AG04450 (cell line): ENCODE data around the gene MAML2. TPM values are rescaled to one million over a fixed set of nuclear protein-coding genes. Genes with fewer than 3 reads are reported as not detected.

Experiments used
- CTCF ChIA-PET: fragments of 300-600, 350-600 bp; formaldehyde crosslinking; extraction: SDS; loops from one replicate; lab custom pipeline; 2022; ENCODE audit warnings: antibody characterized with exemption, inconsistent platforms; lab: Charles Lee
- POLR2A ChIA-PET: fragments of 350-600 bp; formaldehyde crosslinking; extraction: SDS; loops from one replicate; lab custom pipeline; 2021; ENCODE audit warnings: antibody characterized with exemption, inconsistent platforms; lab: Yijun Ruan, JAX
- DNase-seq: peaks from one replicate; pipeline ENCODE4 v3.0.0-alpha.2; 2011; ENCODE audit warnings: low read depth, low spot score
- H3K27ac ChIP-seq: one replicate; pipeline ENCODE4 v1.5.1; 2012; ENCODE audit warnings: low read depth, low read length, control low read depth
- H3K27me3 ChIP-seq: one replicate; pipeline ENCODE4 v1.6.0; 2012; ENCODE audit warnings: low read length; ENCODE audit not compliant: control insufficient read depth, insufficient read depth
- H3K4me3 ChIP-seq: 2 replicates; pipeline ENCODE4 v1.5.1; 2011; ENCODE audit warnings: mild to moderate bottlenecking, low read depth, low read length, control low read depth
- H3K9me3 ChIP-seq: 2 replicates; pipeline ENCODE4 v1.5.1; 2012; ENCODE audit warnings: low read length; ENCODE audit not compliant: control insufficient read depth, insufficient read depth
- polyA plus RNA-seq: library from polyadenylated mRNA; depleted of rRNA; stranded (reverse); fragments of >200 nt; gene quantifications from 2 replicates; pipeline ENCODE4 v1.2.3, GENCODE V29; 2011
- TF ChIP-seq, protein P1 (sequence below): IDR thresholded peaks from 2 replicates; pipeline ENCODE4 v1.5.1; 2011; ENCODE audit warnings: low read depth, low read length, control low read depth, inconsistent platforms

The MAML2 gene
- polyA plus RNA-seq, 1 experiment, result 23.0 TPM

GRCh38 chr11:96061069-96061468 is 281.9 kb downstream of the MAML2 start:
- H3K9me3 ChIP-seq, result no peaks in the 10 kb centered on the region
- no peak overlapping the region for H3K27ac ChIP-seq
- POLR2A ChIA-PET, result interaction anchor here (0.6 kb wide), 1 partner anchor 328 kb away, joined by 4 read pairs; the partner anchor contains the start of genes CCDC82 and JRKL
- no peaks in the 10 kb centered on the region for H3K27me3 ChIP-seq
- TF ChIP-seq, protein P1, sequence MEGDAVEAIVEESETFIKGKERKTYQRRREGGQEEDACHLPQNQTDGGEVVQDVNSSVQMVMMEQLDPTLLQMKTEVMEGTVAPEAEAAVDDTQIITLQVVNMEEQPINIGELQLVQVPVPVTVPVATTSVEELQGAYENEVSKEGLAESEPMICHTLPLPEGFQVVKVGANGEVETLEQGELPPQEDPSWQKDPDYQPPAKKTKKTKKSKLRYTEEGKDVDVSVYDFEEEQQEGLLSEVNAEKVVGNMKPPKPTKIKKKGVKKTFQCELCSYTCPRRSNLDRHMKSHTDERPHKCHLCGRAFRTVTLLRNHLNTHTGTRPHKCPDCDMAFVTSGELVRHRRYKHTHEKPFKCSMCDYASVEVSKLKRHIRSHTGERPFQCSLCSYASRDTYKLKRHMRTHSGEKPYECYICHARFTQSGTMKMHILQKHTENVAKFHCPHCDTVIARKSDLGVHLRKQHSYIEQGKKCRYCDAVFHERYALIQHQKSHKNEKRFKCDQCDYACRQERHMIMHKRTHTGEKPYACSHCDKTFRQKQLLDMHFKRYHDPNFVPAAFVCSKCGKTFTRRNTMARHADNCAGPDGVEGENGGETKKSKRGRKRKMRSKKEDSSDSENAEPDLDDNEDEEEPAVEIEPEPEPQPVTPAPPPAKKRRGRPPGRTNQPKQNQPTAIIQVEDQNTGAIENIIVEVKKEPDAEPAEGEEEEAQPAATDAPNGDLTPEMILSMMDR, result no peak
- no peak overlapping the region for H3K4me3 ChIP-seq
- CTCF ChIA-PET, result interaction anchor here (1.5 kb wide), 1 partner anchor 282 kb away, joined by 7 read pairs; the partner anchor contains the start of gene MAML2
- DNase-seq, result no peak

- no peak for DNase-seq
- TF ChIP-seq, protein P1, result no peak
- H3K4me3 ChIP-seq, result no peak overlapping the region
- no peak overlapping the region for H3K27ac ChIP-seq
- CTCF ChIA-PET, result interaction anchor here (0.6 to 1.9 kb wide), 2 partner anchors 221 to 284 kb away, joined by 3 to 8 read pairs; no protein-coding TSS in a partner anchor
- POLR2A ChIA-PET, result no interaction called here
- H3K27me3 ChIP-seq, result no peaks in the 10 kb centered on the region
- H3K9me3 ChIP-seq, result no peaks in the 10 kb centered on the region
Measured at GRCh38 chr11:96057502-96057901, 285.5 kb downstream of the MAML2 start.

GRCh38 chr11:96056576-96056975 is 286.4 kb downstream of the MAML2 start:
- H3K27ac ChIP-seq, result no peak overlapping the region
- ChIA-PET POLR2A (interaction anchor here (0.5 to 2.2 kb wide), 5 partner anchors 99 to 286 kb away, joined by 3 to 8 read pairs (median 4); partner anchors contain the start of gene MAML2), CTCF (interaction anchor here (0.6 to 4.0 kb wide), 14 partner anchors 10 to 549 kb away, joined by 3 to 58 read pairs (median 6); partner anchors contain the start of gene MAML2)
- H3K9me3 ChIP-seq, result no peaks in the 10 kb centered on the region
- TF ChIP-seq, protein P1, result no peak
- no peaks in the 10 kb centered on the region for H3K27me3 ChIP-seq
- DNase-seq, result no peak
- no peak overlapping the region for H3K4me3 ChIP-seq

DNA sequence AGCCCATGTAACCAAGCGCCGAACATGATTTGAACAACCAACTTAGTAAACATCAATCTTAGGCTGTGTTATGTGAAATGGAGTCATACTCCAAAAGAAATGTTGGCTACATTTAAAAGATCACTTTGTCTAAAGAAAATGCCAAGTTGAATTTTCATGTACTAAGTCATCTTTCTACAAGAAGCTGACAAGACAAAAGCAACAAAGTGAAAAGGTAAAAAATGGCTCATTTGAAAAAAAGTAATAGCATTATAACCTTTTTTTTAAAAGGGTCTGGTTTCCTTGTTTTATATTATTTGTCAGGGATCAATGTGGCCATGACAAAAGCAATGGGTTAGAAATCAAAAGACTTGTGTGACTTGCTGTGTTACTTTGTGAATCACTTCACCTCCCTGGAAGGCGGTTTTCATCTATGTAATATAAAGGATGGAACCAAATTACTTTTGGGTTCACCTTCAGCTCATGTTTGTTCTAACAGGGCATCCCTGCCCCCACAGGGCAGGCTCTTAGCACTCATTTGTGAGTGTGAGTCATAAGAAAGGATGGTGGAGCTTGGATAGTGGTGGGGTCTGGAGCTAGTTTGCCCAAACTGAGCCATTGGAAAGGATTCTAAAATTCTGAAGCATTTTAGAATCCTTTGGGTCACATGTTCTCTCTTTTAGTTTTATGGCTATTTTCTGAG is 287.1 kb downstream of the MAML2 start:
- DNase-seq, result no peak
- ChIA-PET CTCF (interaction anchor here (0.6 to 4.0 kb wide), 41 partner anchors 9 to 907 kb away, joined by 3 to 58 read pairs (median 4); partner anchors contain the start of gene MAML2), POLR2A (interaction anchor here (0.6 to 2.2 kb wide), 6 partner anchors 100 to 287 kb away, joined by 3 to 8 read pairs (median 5); partner anchors contain the start of gene MAML2)
- Histone ChIP-seq H3K4me3 (no peak overlapping the region), H3K9me3 (no peaks in the 10 kb centered on the region), H3K27ac (no peak overlapping the region), H3K27me3 (no peaks in the 10 kb centered on the region)
- TF ChIP-seq, protein P1, result no peak
